ENCODE data around the gene PRPH. TPM values are rescaled to one million over a fixed set of nuclear protein-coding genes. Genes with fewer than 3 reads are reported as not detected.
A peak's percentile ranks its signal among the peaks of the same experiment; 100 is the strongest.
"Not testable (repeated sequence)": the region's sequence is repeated elsewhere in the genome, so short reads cannot be mapped to it uniquely, and the experiment has no call there.

Gene PRPH
- total RNA-seq, result 1 to 10 TPM in 1 of 2 donors, under 1 TPM in 1; 0.67 to 2.7 TPM
- polyA plus RNA-seq, result under 1 TPM; 0.19 to 0.67 TPM
- long read RNA-seq, donor 1, partial matches to known transcripts, result 0 of 2 reads
- long read RNA-seq, donor 1, other reads (novel, unspliced or antisense), result 0 of 2 reads
- long read RNA-seq, donor 2, result 0 reads
- long read RNA-seq, donor 3, result 0 reads
- long read RNA-seq, donor 4, result 0 reads
- long read RNA-seq, donor 5, result 0 reads

DNA sequence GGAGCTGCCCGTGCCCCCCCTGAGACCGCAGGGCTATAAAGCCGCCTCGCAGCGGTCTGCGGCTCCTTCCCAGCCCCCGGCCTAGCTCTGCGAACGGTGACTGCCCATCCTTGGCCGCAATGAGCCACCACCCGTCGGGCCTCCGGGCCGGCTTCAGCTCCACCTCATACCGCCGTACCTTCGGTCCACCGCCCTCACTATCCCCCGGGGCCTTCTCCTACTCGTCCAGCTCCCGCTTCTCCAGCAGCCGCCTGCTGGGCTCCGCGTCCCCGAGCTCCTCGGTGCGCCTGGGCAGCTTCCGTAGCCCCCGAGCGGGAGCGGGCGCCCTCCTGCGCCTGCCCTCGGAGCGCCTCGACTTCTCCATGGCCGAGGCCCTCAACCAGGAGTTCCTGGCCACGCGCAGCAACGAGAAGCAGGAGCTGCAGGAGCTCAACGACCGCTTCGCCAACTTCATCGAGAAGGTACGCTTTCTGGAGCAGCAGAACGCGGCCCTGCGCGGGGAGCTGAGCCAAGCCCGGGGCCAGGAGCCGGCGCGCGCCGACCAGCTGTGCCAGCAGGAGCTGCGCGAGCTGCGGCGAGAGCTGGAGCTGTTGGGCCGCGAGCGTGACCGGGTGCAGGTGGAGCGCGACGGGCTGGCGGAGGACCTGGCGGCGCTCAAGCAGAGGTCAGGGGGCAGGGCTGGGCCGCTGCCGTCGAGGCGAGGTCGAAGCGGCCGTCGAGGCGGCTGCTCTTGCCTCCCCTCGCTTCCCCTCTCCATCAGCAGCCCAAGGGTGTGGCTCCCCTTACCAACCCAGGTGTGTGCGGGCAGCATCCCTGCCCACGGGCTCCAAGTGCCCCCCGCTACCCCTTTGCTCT, at the start of gene PRPH:
TSS of gene PRPH (plus strand) at position 66 of the 855 bp plus-strand sequence. CDS start at position 120, 54 bp downstream.
- DNase-seq, result peak in 2 of 3 donors; percentile 9 to 30
- Histone ChIP-seq H3K27me3 (ENCODE audit: control insufficient read depth in 3 of 3, insufficient read depth in 3 of 3, low read length in 2 of 3) (peaks cover 0 to 62% (median 40%) of the 10 kb centered on the region in 3 donors), H3K27ac (ENCODE audit: low read depth in 1 of 2, low read length in 1 of 2) (no peak within 1 kb of the TSS), H3K4me1 (ENCODE audit: control insufficient read depth in 5 of 5, insufficient read depth in 5 of 5, low read length in 5 of 5) (peaks cover 0 to 25% (median 16%) of the 10 kb centered on the region in 5 donors), H3K9me3 (ENCODE audit: control insufficient read depth in 4 of 4, insufficient read depth in 3 of 4, low read length in 3 of 4) (no peaks in the 10 kb centered on the region), H3K36me3 (ENCODE audit: control insufficient read depth in 4 of 4, insufficient read depth in 4 of 4, low read length in 4 of 4) (no peaks in the 10 kb centered on the region), H3K4me3 (no peak within 1 kb of the TSS), H3K9ac (ENCODE audit: insufficient read depth in 1 of 2, low read length in 2 of 2) (no peak within 1 kb of the TSS)
- 8 to 22% methylated on average over 68 to 82 of the region's 82 CpGs for WGBS, 2 donors
- TF ChIP-seq, protein P1, sequence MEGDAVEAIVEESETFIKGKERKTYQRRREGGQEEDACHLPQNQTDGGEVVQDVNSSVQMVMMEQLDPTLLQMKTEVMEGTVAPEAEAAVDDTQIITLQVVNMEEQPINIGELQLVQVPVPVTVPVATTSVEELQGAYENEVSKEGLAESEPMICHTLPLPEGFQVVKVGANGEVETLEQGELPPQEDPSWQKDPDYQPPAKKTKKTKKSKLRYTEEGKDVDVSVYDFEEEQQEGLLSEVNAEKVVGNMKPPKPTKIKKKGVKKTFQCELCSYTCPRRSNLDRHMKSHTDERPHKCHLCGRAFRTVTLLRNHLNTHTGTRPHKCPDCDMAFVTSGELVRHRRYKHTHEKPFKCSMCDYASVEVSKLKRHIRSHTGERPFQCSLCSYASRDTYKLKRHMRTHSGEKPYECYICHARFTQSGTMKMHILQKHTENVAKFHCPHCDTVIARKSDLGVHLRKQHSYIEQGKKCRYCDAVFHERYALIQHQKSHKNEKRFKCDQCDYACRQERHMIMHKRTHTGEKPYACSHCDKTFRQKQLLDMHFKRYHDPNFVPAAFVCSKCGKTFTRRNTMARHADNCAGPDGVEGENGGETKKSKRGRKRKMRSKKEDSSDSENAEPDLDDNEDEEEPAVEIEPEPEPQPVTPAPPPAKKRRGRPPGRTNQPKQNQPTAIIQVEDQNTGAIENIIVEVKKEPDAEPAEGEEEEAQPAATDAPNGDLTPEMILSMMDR (IDR thresholded peaks at IDR 0.05; ENCODE audit: control extremely low read depth, extremely low read depth), result no peak
- ATAC-seq (ENCODE audit: insufficient read depth, low FRiP score), result no peak

DNA sequence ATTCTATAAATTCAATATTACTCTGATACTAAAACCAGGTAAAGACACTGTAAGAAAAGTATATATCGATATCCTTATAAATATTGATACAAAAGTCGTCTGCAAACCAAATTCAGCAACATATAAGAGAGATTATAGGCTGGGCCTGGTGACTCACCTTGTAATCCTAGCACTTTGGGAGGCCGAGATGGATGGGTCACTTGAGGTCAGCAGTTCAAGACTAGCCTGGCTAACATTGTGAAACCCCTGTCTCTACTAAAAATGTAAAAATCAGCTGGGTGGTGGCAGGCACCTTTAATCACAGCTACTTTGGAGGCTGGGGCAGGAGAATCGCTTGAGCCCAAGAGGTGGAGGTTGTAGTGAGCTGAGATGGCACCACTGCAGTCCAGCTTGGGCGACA, 43.6 kb upstream of the PRPH start:
- 91 to 98% methylated on average over 5 of the region's 5 CpGs for WGBS, 2 donors
- TF ChIP-seq, protein P1 (IDR thresholded peaks at IDR 0.05; ENCODE audit: control extremely low read depth, extremely low read depth), result no peak
- Histone ChIP-seq H3K4me1 (ENCODE audit: control insufficient read depth in 5 of 5, insufficient read depth in 5 of 5, low read length in 5 of 5) (no peaks in the 10 kb centered on the region), H3K27me3 (ENCODE audit: control insufficient read depth in 3 of 3, insufficient read depth in 3 of 3, low read length in 2 of 3) (no peaks in the 10 kb centered on the region), H3K4me3 (no peak overlapping the region), H3K9me3 (ENCODE audit: control insufficient read depth in 4 of 4, insufficient read depth in 3 of 4, low read length in 3 of 4) (no peaks in the 10 kb centered on the region), H3K9ac (ENCODE audit: insufficient read depth in 1 of 2, low read length in 2 of 2) (no peak overlapping the region), H3K27ac (ENCODE audit: low read depth in 1 of 2, low read length in 1 of 2) (no peak overlapping the region), H3K36me3 (ENCODE audit: control insufficient read depth in 4 of 4, insufficient read depth in 4 of 4, low read length in 4 of 4) (peaks cover 0 to 4% (median 0%) of the 10 kb centered on the region in 4 donors)
- DNase-seq (no peak), ATAC-seq (ENCODE audit: insufficient read depth, low FRiP score) (no peak)

DNA sequence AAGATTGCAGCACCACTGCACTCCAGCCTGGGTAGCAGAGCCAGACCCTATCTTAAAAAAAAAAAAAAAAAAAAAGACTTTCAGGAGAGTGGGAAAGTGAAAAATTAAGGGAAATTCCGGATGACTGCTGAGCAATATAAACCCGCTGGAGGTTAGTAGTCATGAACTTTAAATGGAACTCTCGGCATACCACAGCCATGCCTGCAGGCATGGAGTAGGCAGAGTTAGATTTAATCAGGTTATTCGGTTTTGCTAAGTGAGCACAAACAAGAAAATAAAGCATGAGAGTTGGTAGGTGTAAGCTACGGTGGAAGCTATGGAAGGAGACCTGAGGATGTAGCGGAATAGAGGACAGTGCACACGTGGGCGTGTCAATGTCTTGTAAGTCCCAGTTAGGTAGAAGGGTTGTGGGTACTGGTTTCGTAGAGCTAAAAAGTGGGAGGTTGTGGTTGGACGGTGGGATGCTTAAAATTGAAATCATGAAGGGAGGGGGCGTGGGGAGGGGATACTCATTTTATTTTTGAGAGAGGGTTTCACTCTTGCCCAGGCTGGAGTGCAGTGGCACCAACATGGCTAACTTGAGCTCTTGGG, 41.8 kb upstream of the PRPH start:
- no peak for ATAC-seq (ENCODE audit: insufficient read depth, low FRiP score)
- Histone ChIP-seq H3K4me3 (no peak overlapping the region), H3K9ac (ENCODE audit: insufficient read depth in 1 of 2, low read length in 2 of 2) (no peak overlapping the region), H3K27ac (ENCODE audit: low read depth in 1 of 2, low read length in 1 of 2) (no peak overlapping the region), H3K36me3 (ENCODE audit: control insufficient read depth in 4 of 4, insufficient read depth in 4 of 4, low read length in 4 of 4) (peaks cover 0 to 4% (median 0%) of the 10 kb centered on the region in 4 donors), H3K4me1 (ENCODE audit: control insufficient read depth in 5 of 5, insufficient read depth in 5 of 5, low read length in 5 of 5) (no peaks in the 10 kb centered on the region), H3K27me3 (ENCODE audit: control insufficient read depth in 3 of 3, insufficient read depth in 3 of 3, low read length in 2 of 3) (no peaks in the 10 kb centered on the region), H3K9me3 (ENCODE audit: control insufficient read depth in 4 of 4, insufficient read depth in 3 of 4, low read length in 3 of 4) (no peaks in the 10 kb centered on the region)
- 89 to 95% methylated on average over 11 of the region's 11 CpGs for WGBS, 2 donors
- DNase-seq, result no peak
- TF ChIP-seq, protein P1 (IDR thresholded peaks at IDR 0.05; ENCODE audit: control extremely low read depth, extremely low read depth), result no peak

DNA sequence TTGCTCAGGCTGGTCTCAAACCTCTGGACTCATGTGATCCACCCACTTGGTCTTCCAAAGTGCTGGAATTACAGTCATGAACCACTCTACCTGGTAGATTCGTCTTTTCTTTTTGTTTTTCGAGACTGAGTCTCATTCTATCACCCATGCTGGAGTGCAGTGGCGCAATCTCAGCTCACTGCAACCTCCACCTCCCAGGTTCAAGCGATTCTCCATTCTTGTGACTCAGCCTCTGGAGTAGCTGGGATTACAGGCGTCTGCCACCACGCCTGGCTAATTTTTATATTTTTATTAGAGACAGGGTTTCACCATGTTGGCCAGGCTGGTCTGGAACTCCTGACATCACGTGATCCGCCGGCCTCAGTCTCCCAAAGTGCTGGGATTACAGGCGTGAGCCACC, 39.5 kb upstream of the PRPH start:
- H3K9ac ChIP-seq (ENCODE audit: insufficient read depth in 1 of 2, low read length in 2 of 2); ATAC-seq (ENCODE audit: insufficient read depth, low FRiP score); H3K4me1 ChIP-seq (ENCODE audit: control insufficient read depth in 5 of 5, insufficient read depth in 5 of 5, low read length in 5 of 5); DNase-seq; H3K36me3 ChIP-seq (ENCODE audit: control insufficient read depth in 4 of 4, insufficient read depth in 4 of 4, low read length in 4 of 4); H3K27me3 ChIP-seq (ENCODE audit: control insufficient read depth in 3 of 3, insufficient read depth in 3 of 3, low read length in 2 of 3); H3K4me3 ChIP-seq; H3K9me3 ChIP-seq (ENCODE audit: control insufficient read depth in 4 of 4, insufficient read depth in 3 of 4, low read length in 3 of 4); H3K27ac ChIP-seq (ENCODE audit: low read depth in 1 of 2, low read length in 1 of 2): not testable (repeated sequence)
- WGBS, 2 donors, result 94 to 98% methylated on average over 10 of the region's 10 CpGs
